Measurements from ENCODE around the gene PIGV. TPM values are rescaled to one million over a fixed set of nuclear protein-coding genes. Genes with fewer than 3 reads are reported as not detected.
"Not testable (repeated sequence)": the region's sequence is repeated elsewhere in the genome, so short reads cannot be mapped to it uniquely, and the experiment has no call there.

The PIGV gene
- total and polyA plus RNA-seq, 3 donors from 2014 or later = 47.6 to 101 (median 52.5) TPM

DNA sequence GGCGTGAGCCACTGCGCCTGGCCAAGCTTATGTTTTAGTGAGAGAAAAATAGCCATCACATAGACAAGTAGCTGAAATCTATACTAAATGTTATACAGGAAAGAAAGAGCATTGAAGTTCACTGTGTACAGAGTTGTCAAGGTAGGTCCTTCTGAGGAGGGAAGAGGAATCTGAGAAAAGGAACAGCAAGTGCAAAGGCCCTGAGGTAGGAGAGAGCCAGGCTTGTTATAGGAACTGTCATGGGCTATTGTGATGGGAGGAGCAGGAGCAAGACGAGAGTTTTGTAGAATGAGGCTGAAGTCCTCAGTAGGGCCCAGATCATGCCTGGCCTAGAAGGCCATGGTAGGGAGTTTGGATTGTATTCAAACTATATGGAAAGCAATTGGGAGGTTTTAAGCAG lies 43.3 kb downstream of the PIGV start:
- Histone ChIP-seq H3K4me3 (no peak overlapping the region), H3K27me3 (no peaks in the 10 kb centered on the region), H3K4me1 (peaks cover 9% of the 10 kb centered on the region), H3K27ac (no peak overlapping the region), H3K9me3 (no peaks in the 10 kb centered on the region), H3K36me3 (ENCODE audit: low read depth, missing control alignments) (no peaks in the 10 kb centered on the region)
- 95 to 99% methylated on average over 3 of the region's 3 CpGs for WGBS, 2 donors
- intact Hi-C loops (cut with DNase I; ENCODE audit: low total_unique reads) = no loop called here
- no peak for DNase-seq
- TF ChIP-seq, protein P1, sequence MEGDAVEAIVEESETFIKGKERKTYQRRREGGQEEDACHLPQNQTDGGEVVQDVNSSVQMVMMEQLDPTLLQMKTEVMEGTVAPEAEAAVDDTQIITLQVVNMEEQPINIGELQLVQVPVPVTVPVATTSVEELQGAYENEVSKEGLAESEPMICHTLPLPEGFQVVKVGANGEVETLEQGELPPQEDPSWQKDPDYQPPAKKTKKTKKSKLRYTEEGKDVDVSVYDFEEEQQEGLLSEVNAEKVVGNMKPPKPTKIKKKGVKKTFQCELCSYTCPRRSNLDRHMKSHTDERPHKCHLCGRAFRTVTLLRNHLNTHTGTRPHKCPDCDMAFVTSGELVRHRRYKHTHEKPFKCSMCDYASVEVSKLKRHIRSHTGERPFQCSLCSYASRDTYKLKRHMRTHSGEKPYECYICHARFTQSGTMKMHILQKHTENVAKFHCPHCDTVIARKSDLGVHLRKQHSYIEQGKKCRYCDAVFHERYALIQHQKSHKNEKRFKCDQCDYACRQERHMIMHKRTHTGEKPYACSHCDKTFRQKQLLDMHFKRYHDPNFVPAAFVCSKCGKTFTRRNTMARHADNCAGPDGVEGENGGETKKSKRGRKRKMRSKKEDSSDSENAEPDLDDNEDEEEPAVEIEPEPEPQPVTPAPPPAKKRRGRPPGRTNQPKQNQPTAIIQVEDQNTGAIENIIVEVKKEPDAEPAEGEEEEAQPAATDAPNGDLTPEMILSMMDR (IDR thresholded peaks at IDR 0.05) = no peak
- no peak for TF ChIP-seq POLR2A (IDR thresholded peaks at IDR 0.05)

DNA sequence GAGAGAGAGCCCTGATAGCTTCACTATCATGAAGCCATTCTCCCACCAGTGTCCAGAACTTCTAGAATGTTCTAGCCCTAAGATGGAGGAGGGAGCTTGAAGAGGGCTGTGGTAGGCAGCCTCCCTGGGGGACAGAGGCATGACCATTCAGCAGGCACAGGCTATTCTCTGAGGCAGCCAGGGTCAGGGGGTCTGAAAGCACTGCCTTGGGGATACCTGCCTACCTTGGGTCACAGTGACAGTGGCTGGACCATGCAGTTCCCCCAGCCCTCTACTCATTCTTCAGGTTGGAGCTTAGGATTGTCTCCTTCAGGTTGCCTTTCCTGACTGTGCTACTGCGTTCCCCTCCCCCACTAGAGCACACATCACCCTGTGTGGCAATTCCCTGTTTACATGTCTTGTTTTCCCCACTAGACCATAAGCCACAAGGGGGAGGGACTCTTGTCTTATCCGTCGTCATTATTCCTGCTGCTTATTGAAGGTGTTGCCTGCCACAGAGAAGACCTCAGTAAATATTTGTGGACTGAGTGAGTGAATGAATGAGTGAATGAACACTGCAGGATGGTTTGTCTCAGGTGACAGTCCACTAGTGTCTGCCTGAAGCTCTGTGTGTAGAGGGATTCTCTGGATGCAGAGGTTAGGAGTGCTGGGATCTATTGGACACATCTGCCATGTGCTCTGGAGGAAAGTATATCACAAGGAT lies 43.9 kb downstream of the PIGV start:
- H3K4me1 ChIP-seq = peaks cover 6% of the 10 kb centered on the region
- no peak for DNase-seq
- TF ChIP-seq, protein P1 (IDR thresholded peaks at IDR 0.05) = no peak
- TF ChIP-seq POLR2A (IDR thresholded peaks at IDR 0.05) = no peak
- H3K27me3 ChIP-seq = no peaks in the 10 kb centered on the region
- intact Hi-C loops (cut with DNase I; ENCODE audit: low total_unique reads) = no loop called here
- no peak overlapping the region for H3K27ac ChIP-seq
- WGBS, 2 donors = 74 to 89% methylated on average over 3 of the region's 3 CpGs
- H3K36me3 ChIP-seq (ENCODE audit: low read depth, missing control alignments) = no peaks in the 10 kb centered on the region
- no peaks in the 10 kb centered on the region for H3K9me3 ChIP-seq
- no peak overlapping the region for H3K4me3 ChIP-seq

DNA sequence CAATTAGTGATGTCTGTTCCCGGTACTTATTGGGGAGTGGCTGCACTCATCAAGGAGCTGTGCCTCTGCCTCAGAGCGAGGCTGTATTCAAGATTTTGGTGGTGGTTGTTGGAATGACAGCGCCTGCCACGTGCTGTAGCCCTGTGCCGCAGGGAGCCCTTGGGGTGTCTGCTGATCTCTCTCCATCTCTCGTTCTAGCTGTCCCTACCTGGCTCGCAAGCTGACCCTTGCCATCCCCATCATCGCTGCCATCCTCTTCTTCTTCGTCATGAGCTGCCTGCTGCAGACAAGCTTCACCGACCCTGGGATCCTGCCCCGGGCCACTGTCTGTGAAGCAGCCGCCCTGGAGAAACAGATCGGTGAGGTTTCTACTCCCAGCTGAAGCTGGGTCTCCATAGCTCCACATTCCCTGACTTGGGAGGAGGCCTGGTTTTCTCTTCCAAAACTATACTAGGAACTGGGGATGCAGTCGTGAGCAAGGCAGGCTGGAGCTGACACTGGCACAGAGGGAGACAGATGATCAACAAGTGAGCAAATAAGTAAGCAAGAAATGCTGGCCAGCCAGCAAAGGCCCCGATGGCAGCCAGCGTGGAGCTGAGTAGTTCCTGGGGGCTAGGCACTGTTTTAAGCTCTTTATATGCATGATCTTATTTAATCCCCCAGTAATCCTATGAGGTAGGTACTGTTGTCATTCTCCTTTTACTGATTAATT lies 44.7 kb downstream of the PIGV start:
- Histone ChIP-seq H3K9me3 (no peaks in the 10 kb centered on the region), H3K36me3 (ENCODE audit: low read depth, missing control alignments) (no peaks in the 10 kb centered on the region), H3K27me3 (no peaks in the 10 kb centered on the region), H3K27ac (no peak overlapping the region), H3K4me1 (peaks cover 6% of the 10 kb centered on the region), H3K4me3 (no peak overlapping the region)
- TF ChIP-seq POLR2A (IDR thresholded peaks at IDR 0.05) = no peak
- TF ChIP-seq, protein P1 (IDR thresholded peaks at IDR 0.05) = no peak
- 87 to 92% methylated on average over 14 to 16 of the region's 16 CpGs for WGBS, 2 donors
- DNase-seq = no peak
- intact Hi-C loops (cut with DNase I; ENCODE audit: low total_unique reads) = no loop called here

GRCh38 chr1:26833432-26834405 lies 46.0 kb downstream of the PIGV start:
- no peak overlapping the region for H3K4me3 ChIP-seq
- DNase-seq = no peak
- no peak overlapping the region for H3K27ac ChIP-seq
- H3K27me3 ChIP-seq = no peaks in the 10 kb centered on the region
- intact Hi-C loops (cut with DNase I; ENCODE audit: low total_unique reads) = no loop called here
- H3K4me1 ChIP-seq = no peaks in the 10 kb centered on the region
- no peaks in the 10 kb centered on the region for H3K9me3 ChIP-seq
- TF ChIP-seq, protein P1 (IDR thresholded peaks at IDR 0.05) = no peak
- TF ChIP-seq POLR2A (IDR thresholded peaks at IDR 0.05) = no peak
- H3K36me3 ChIP-seq (ENCODE audit: low read depth, missing control alignments) = no peaks in the 10 kb centered on the region
- WGBS, 2 donors = 85 to 91% methylated on average over 22 to 23 of the region's 23 CpGs

DNA sequence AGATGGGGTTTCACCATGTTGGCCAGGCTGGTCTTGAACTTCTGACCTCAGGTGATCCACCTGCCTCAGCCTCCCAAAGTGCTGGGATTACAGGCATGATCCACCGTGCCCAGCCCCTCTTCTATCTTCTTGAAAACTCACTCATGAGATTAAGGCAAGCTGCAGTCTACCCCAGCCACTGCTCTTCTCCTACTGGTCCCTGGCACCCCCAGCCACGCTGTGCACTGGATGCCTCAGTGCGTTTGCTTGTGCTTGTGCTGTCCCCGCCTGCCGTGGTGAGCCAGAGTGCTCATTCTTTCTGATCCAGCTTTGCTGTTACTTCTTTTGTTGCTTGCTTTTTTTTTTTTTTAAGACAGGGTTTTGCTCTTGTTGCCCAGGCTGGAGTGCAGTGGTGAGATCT lies 49.9 kb downstream of the PIGV start:
- intact Hi-C loops (cut with DNase I; ENCODE audit: low total_unique reads); H3K36me3 ChIP-seq (ENCODE audit: low read depth, missing control alignments); H3K27me3 ChIP-seq; H3K4me1 ChIP-seq; H3K9me3 ChIP-seq; DNase-seq; H3K27ac ChIP-seq; H3K4me3 ChIP-seq: not testable (repeated sequence)
- 89 to 92% methylated on average over 5 of the region's 5 CpGs for WGBS, 2 donors

All from testis (tissue), 3 donors.